Osteoblast (primary cell): ENCODE measurements around the gene USP34. TPM values are rescaled to one million over a fixed set of nuclear protein-coding genes. Genes with fewer than 3 reads are reported as not detected.

Source experiments
- DNase-seq: peaks from one replicate; pipeline ENCODE4 v3.0.0; 2011; ENCODE audit warnings: low spot score, mixed read lengths; ENCODE audit not compliant: insufficient read length; ENCODE audit errors: missing footprints
- H2AFZ ChIP-seq: 2 replicates; pipeline ENCODE4 v1.6.0; 2011; ENCODE audit warnings: mild to moderate bottlenecking, low read length
- H3K27ac ChIP-seq: 2 replicates; pipeline ENCODE4 v1.5.1; 2011; ENCODE audit warnings: mild to moderate bottlenecking, low read depth, low read length, moderate library complexity
- H3K27me3 ChIP-seq: 2 replicates; pipeline ENCODE4 v1.6.0; 2012; ENCODE audit warnings: mild to moderate bottlenecking, control low read depth, inconsistent platforms, low read length, moderate library complexity; ENCODE audit not compliant: insufficient read depth
- H3K36me3 ChIP-seq: 2 replicates; pipeline ENCODE4 v1.5.1; 2011; ENCODE audit warnings: mild to moderate bottlenecking, low read length, control low read depth, moderate library complexity; ENCODE audit not compliant: insufficient read depth
- H3K4me1 ChIP-seq: 2 replicates; pipeline ENCODE4 v1.5.1; 2011; ENCODE audit warnings: mild to moderate bottlenecking, low read length, control low read depth, moderate library complexity; ENCODE audit not compliant: insufficient read depth
- H3K4me2 ChIP-seq: 2 replicates; pipeline ENCODE4 v1.6.0; 2011; ENCODE audit warnings: mild to moderate bottlenecking, low read length; ENCODE audit not compliant: insufficient read depth
- H3K4me3 ChIP-seq: fragments of 200-600 bp; sonication (generic); 3 replicates; pipeline ENCODE4 v1.5.1; 2012; ENCODE audit warnings: mild to moderate bottlenecking, low read length, inconsistent platforms; ENCODE audit not compliant: insufficient read depth
- H3K79me2 ChIP-seq: 2 replicates; pipeline ENCODE4 v1.6.0; 2012; ENCODE audit warnings: mild to moderate bottlenecking, low read length, control low read depth, inconsistent platforms; ENCODE audit not compliant: insufficient read depth
- H3K9me3 ChIP-seq: 2 replicates; pipeline ENCODE4 v1.5.1; 2011; ENCODE audit warnings: low read depth, low read length, control low read depth
- H4K20me1 ChIP-seq: 2 replicates; pipeline ENCODE4 v1.6.0; 2012; ENCODE audit warnings: mild to moderate bottlenecking, low read length, control low read depth; ENCODE audit not compliant: insufficient read depth
- total RNA-seq: library from RNA; depleted of rRNA; stranded (reverse); fragments of >200 nt; gene quantifications from 2 replicates; pipeline ENCODE4 v1.2.3, GENCODE V29; 2012
- TF ChIP-seq, protein P1 (sequence below): IDR thresholded peaks from 2 replicates; pipeline ENCODE4 v1.5.1; 2011; ENCODE audit warnings: mild to moderate bottlenecking, low read depth, low read length, moderate library complexity; ENCODE audit errors: extremely low read depth

The USP34 gene
- total RNA-seq, 1 donor, result 152 TPM

DNA sequence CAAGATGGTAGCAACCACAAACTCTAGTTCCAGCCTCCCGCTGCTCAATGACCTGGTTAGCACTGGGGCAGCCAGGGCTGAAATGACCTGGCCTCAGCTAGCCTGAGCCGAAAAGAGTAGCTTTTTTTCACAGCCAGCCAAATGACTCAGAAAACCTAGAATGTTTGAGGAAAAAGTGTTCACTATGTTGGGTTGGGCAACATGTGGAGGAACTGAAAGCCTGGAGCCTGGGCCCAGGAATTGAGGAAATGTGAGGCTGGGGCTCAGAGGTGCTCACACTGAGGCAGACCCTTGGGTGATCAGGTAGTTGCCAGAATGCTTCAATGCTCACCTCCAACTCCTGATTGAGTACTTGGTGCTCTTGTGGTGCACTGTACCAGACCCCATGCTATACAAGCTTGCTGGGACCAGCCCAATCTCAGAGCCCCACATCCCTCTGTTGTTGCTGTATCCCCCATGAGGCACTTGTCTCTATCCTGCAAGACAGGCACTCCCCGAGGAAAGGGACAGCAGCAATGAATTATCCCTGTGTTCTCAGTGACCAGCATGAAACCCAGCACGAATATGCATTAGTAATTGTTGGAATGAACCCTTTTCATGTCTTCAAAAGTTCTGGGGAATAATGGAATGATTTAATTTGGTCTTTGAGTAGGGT, 116.2 kb downstream of the USP34 start:
- Histone ChIP-seq H3K27me3 (no peaks in the 10 kb centered on the region), H3K4me1 (peaks cover 18% of the 10 kb centered on the region), H3K4me3 (no peak overlapping the region), H3K36me3 (peaks cover 25% of the 10 kb centered on the region), H3K9me3 (no peaks in the 10 kb centered on the region), H3K4me2 (no peak overlapping the region), H3K79me2 (peaks cover 76% of the 10 kb centered on the region), H3K27ac (no peak overlapping the region), H2AFZ (no peak overlapping the region), H4K20me1 (peaks cover 32% of the 10 kb centered on the region)
- TF ChIP-seq, protein P1, sequence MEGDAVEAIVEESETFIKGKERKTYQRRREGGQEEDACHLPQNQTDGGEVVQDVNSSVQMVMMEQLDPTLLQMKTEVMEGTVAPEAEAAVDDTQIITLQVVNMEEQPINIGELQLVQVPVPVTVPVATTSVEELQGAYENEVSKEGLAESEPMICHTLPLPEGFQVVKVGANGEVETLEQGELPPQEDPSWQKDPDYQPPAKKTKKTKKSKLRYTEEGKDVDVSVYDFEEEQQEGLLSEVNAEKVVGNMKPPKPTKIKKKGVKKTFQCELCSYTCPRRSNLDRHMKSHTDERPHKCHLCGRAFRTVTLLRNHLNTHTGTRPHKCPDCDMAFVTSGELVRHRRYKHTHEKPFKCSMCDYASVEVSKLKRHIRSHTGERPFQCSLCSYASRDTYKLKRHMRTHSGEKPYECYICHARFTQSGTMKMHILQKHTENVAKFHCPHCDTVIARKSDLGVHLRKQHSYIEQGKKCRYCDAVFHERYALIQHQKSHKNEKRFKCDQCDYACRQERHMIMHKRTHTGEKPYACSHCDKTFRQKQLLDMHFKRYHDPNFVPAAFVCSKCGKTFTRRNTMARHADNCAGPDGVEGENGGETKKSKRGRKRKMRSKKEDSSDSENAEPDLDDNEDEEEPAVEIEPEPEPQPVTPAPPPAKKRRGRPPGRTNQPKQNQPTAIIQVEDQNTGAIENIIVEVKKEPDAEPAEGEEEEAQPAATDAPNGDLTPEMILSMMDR, result no peak
- DNase-seq, result no peak

DNA sequence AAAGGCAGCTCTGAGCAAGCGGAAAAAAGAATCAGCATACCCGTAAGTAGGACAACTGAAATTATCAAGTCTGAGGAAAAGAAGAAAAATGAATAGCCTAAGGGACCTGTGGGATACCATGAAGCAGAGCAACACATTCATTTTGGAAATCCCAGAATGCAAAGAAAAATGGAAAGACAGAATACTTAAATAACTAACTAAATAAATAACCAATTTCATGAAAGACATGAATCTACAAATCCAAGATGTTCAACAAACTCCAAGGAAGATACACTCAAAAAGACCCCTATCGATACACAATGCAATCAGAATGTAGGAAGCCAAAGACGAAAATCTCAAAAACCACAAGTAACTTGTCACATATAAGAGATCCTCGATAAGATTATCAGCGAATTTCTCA, 117.0 kb downstream of the USP34 start:
- Histone ChIP-seq H3K9me3 (no peaks in the 10 kb centered on the region), H3K4me2 (no peak overlapping the region), H3K36me3 (peaks cover 29% of the 10 kb centered on the region), H3K4me3 (no peak overlapping the region), H3K79me2 (peaks cover 68% of the 10 kb centered on the region), H3K27ac (no peak overlapping the region), H3K4me1 (peaks cover 18% of the 10 kb centered on the region), H2AFZ (no peak overlapping the region), H3K27me3 (no peaks in the 10 kb centered on the region), H4K20me1 (peaks cover 32% of the 10 kb centered on the region)
- no peak for DNase-seq
- TF ChIP-seq, protein P1, result no peak

DNA sequence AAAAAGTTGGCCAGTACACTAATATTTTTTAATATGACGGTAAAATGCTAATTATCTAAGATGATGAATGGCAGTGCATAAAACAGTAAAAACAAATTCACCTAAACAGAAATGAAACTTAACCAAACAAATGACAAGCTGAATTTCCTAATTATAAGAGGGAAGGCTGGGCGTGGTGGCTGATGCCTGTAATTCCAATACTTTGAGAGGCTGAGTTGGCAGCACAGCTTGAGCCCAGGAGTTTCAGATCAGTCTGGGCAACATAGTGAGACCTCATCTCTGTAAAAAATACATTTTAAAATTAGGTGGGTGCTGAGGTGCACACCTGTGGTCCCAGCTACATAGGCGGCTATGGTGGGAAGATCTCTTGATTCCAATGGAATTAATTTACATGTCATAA, 120.1 kb downstream of the USP34 start:
- no peak overlapping the region for H3K4me3 ChIP-seq
- H3K4me1 ChIP-seq, result no peaks in the 10 kb centered on the region
- H3K9me3 ChIP-seq, result no peaks in the 10 kb centered on the region
- no peak overlapping the region for H2AFZ ChIP-seq
- H3K27ac ChIP-seq, result no peak overlapping the region
- H3K79me2 ChIP-seq, result peaks cover 49% of the 10 kb centered on the region
- TF ChIP-seq, protein P1, result no peak
- DNase-seq, result no peak
- H3K27me3 ChIP-seq, result no peaks in the 10 kb centered on the region
- H3K4me2 ChIP-seq, result no peak overlapping the region
- peaks cover 9% of the 10 kb centered on the region for H4K20me1 ChIP-seq
- H3K36me3 ChIP-seq, result peaks cover 53% of the 10 kb centered on the region

DNA sequence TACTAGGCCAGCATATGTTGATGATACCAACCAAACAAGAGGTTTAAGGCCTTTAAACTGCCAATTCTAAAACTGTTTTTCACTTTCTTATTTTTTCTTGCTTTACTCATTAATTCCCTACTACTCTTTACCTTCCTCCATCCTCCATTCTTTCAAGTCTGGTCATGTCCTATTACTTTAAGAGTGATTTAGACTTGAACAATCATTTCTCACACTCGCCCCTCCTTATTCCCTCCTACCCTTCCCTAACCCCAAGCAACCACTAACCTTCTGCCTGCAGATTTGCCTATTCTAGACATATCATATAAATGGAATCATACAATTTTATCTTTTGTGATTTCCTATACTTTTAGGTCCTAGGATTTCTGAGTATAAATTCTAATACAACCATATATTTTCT, 127.7 kb downstream of the USP34 start:
- DNase-seq, result no peak

More for the DNA sequence above, 127.7 kb downstream of the USP34 start:
- Histone ChIP-seq H3K27ac (no peak overlapping the region), H3K27me3 (no peaks in the 10 kb centered on the region), H3K4me3 (no peak overlapping the region), H2AFZ (no peak overlapping the region), H3K9me3 (no peaks in the 10 kb centered on the region), H3K36me3 (peaks cover 52% of the 10 kb centered on the region), H4K20me1 (peaks cover 5% of the 10 kb centered on the region), H3K79me2 (peaks cover 27% of the 10 kb centered on the region), H3K4me1 (no peaks in the 10 kb centered on the region), H3K4me2 (no peak overlapping the region)
- TF ChIP-seq, protein P1, result no peak
